Measurements from ENCODE around the gene PROK1.

PROK1 gene

GRCh38 chr1:110454328-110454727, 3.4 kb downstream of the PROK1 start:
- H3K4me3 ChIP-seq (replicated peaks; ENCODE audit: low read depth, low read length): no peak overlapping the region
- TF ChIP-seq, protein P1, sequence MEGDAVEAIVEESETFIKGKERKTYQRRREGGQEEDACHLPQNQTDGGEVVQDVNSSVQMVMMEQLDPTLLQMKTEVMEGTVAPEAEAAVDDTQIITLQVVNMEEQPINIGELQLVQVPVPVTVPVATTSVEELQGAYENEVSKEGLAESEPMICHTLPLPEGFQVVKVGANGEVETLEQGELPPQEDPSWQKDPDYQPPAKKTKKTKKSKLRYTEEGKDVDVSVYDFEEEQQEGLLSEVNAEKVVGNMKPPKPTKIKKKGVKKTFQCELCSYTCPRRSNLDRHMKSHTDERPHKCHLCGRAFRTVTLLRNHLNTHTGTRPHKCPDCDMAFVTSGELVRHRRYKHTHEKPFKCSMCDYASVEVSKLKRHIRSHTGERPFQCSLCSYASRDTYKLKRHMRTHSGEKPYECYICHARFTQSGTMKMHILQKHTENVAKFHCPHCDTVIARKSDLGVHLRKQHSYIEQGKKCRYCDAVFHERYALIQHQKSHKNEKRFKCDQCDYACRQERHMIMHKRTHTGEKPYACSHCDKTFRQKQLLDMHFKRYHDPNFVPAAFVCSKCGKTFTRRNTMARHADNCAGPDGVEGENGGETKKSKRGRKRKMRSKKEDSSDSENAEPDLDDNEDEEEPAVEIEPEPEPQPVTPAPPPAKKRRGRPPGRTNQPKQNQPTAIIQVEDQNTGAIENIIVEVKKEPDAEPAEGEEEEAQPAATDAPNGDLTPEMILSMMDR (IDR thresholded peaks at IDR 0.05; ENCODE audit: low read length, missing control alignments): no peak
- no peak for DNase-seq (ENCODE audit: low read depth)

DNA sequence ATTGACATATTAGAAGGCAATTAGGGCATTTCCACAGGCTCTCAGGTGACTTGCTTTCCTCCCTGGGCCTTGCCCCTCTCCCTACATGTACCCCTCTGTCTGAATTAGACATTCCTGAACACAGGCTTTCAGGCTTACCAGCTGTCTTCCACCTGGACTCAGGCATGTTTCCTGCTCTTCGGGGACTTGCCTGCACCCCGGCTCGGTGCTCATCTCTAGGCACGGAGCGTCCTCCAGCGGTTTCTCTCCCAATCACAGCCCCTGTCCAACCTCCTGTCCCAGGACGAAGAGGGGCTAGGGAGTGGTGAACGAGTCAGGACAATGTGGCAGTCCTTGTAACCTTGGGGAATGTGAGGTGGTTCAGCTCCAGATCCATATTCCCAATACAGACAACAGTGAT, 4.2 kb downstream of the PROK1 start:
- H3K4me3 ChIP-seq (replicated peaks; ENCODE audit: low read depth, low read length): no peak overlapping the region
- TF ChIP-seq, protein P1 (IDR thresholded peaks at IDR 0.05; ENCODE audit: low read length, missing control alignments): peak; percentile 3
- no peak for DNase-seq (ENCODE audit: low read depth)

- H3K4me3 ChIP-seq (replicated peaks; ENCODE audit: low read depth, low read length): no peak overlapping the region
- TF ChIP-seq, protein P1 (IDR thresholded peaks at IDR 0.05; ENCODE audit: low read length, missing control alignments): no peak
- no peak for DNase-seq (ENCODE audit: low read depth)
These were observed 6.3 kb downstream of the PROK1 start for GRCh38 chr1:110457206-110457605.

GRCh38 chr1:110460253-110461220, 9.6 kb downstream of the PROK1 start:
- no peak overlapping the region for H3K4me3 ChIP-seq (replicated peaks; ENCODE audit: low read depth, low read length)
- TF ChIP-seq, protein P1 (IDR thresholded peaks at IDR 0.05; ENCODE audit: low read length, missing control alignments): peak; percentile 99
- DNase-seq (ENCODE audit: low read depth): peak; percentile 83

DNA sequence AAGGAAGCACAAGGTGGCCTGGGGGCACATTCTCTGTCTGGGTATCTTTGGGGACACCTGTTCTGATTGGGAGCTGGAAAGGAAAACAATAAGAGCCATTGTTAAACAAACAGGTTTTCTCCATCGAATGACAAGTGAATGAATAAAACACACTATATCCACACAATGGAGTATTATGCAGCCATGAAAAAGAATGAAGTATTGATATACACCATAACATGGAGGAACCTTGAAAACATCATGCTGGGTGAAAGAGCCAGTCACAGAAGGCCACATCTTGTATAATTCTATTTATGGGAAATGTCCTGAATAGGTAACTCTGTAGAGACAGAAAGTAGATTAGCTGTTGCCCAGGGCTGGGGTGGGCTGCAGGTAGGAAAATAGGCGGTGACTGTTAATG, 11.1 kb downstream of the PROK1 start:
- DNase-seq (ENCODE audit: low read depth): no peak
- TF ChIP-seq, protein P1 (IDR thresholded peaks at IDR 0.05; ENCODE audit: low read length, missing control alignments): no peak
- H3K4me3 ChIP-seq (replicated peaks; ENCODE audit: low read depth, low read length): no peak overlapping the region

- no peak for DNase-seq (ENCODE audit: low read depth)
- TF ChIP-seq, protein P1 (IDR thresholded peaks at IDR 0.05; ENCODE audit: low read length, missing control alignments): peak; percentile 13
- no peak overlapping the region for H3K4me3 ChIP-seq (replicated peaks; ENCODE audit: low read depth, low read length)
These were observed 12.0 kb downstream of the PROK1 start for GRCh38 chr1:110462964-110463363.

Measured in fibroblast of pulmonary artery (primary cell).